Measurements from ENCODE around the gene AKT1.

GRCh38 chr14:104783484-104784217 is 11.9 kb downstream of the AKT1 start:
- TF ChIP-seq CTCF (IDR thresholded peaks at IDR 0.05) (no peak), POLR2A (IDR thresholded peaks at IDR 0.05) (no peak)
